ENCODE data around the gene RERE. TPM values are rescaled to one million over a fixed set of nuclear protein-coding genes. Genes with fewer than 3 reads are reported as not detected.

The RERE gene
- total RNA-seq, 1 donor from 2014 or later: 134 TPM

GRCh38 chr1:8423269-8423691 lies 394.2 kb downstream of the RERE start:
- ATAC-seq (peak; percentile 18), DNase-seq (ENCODE audit: low spot score) (peak; percentile 74)
- intact Hi-C loops (cut with DNase I): no loop called here

GRCh38 chr1:8422510-8423268 lies 394.8 kb downstream of the RERE start:
- intact Hi-C loops (cut with DNase I): no loop called here
- ATAC-seq (peak; percentile 67), DNase-seq (ENCODE audit: low spot score) (no peak)

GRCh38 chr1:8421721-8422120 lies 395.7 kb downstream of the RERE start:
- intact Hi-C loops (cut with DNase I): no loop called here
- peak; percentile 56 for ATAC-seq
- no peak for DNase-seq (ENCODE audit: low spot score)

- DNase-seq (ENCODE audit: low spot score): no peak
- ATAC-seq: no peak
- intact Hi-C loops (cut with DNase I): no loop called here
These were observed 397.1 kb downstream of the RERE start for GRCh38 chr1:8420318-8420717.

- intact Hi-C loops (cut with DNase I): no loop called here
- DNase-seq (ENCODE audit: low spot score): no peak
- ATAC-seq: no peak
These were observed 397.6 kb downstream of the RERE start for GRCh38 chr1:8419861-8420260.

GRCh38 chr1:8419172-8419571 lies 398.3 kb downstream of the RERE start:
- ATAC-seq: no peak
- intact Hi-C loops (cut with DNase I): no loop called here
- no peak for DNase-seq (ENCODE audit: low spot score)

- ATAC-seq (no peak), DNase-seq (ENCODE audit: low spot score) (no peak)
- intact Hi-C loops (cut with DNase I): no loop called here
These were observed 399.1 kb downstream of the RERE start for GRCh38 chr1:8418301-8418700.

GRCh38 chr1:8417625-8418024 lies 399.8 kb downstream of the RERE start:
- intact Hi-C loops (cut with DNase I): no loop called here
- no peak for DNase-seq (ENCODE audit: low spot score)
- no peak for ATAC-seq

- DNase-seq (ENCODE audit: low spot score): no peak
- no peak for ATAC-seq
- intact Hi-C loops (cut with DNase I): no loop called here
These were observed 400.6 kb downstream of the RERE start for GRCh38 chr1:8416881-8417280.

GRCh38 chr1:8415526-8416278 lies 401.7 kb downstream of the RERE start:
- DNase-seq (ENCODE audit: low spot score) (no peak), ATAC-seq (no peak)
- intact Hi-C loops (cut with DNase I): no loop called here

GRCh38 chr1:8412183-8412831 lies 405.1 kb downstream of the RERE start:
- DNase-seq (ENCODE audit: low spot score) (no peak), ATAC-seq (peak; percentile 67)

GRCh38 chr1:8411803-8412182 lies 405.6 kb downstream of the RERE start:
- ATAC-seq (peak; percentile 65), DNase-seq (ENCODE audit: low spot score) (no peak)
- intact Hi-C loops (cut with DNase I): no loop called here

More at GRCh38 chr1:8412183-8412831, 405.1 kb downstream of the RERE start:
- intact Hi-C loops (cut with DNase I): no loop called here

GRCh38 chr1:8410791-8411190 lies 406.6 kb downstream of the RERE start:
- DNase-seq (ENCODE audit: low spot score) (no peak), ATAC-seq (no peak)
- intact Hi-C loops (cut with DNase I): no loop called here

GRCh38 chr1:8409606-8410005 lies 407.8 kb downstream of the RERE start:
- ATAC-seq (no peak), DNase-seq (ENCODE audit: low spot score) (no peak)
- intact Hi-C loops (cut with DNase I): no loop called here

- DNase-seq (ENCODE audit: low spot score) (no peak), ATAC-seq (peak; percentile 59)
- intact Hi-C loops (cut with DNase I): no loop called here
These were observed 408.3 kb downstream of the RERE start for GRCh38 chr1:8409106-8409505.

GRCh38 chr1:8408151-8408839 lies 409.1 kb downstream of the RERE start:
- DNase-seq (ENCODE audit: low spot score) (peak; percentile 85), ATAC-seq (peak; percentile 78)
- intact Hi-C loops (cut with DNase I): no loop called here

- no peak for ATAC-seq
- intact Hi-C loops (cut with DNase I): no loop called here
- DNase-seq (ENCODE audit: low spot score): no peak
These were observed 409.8 kb downstream of the RERE start for GRCh38 chr1:8407652-8408051.

- intact Hi-C loops (cut with DNase I): no loop called here
- no peak for DNase-seq (ENCODE audit: low spot score)
- ATAC-seq: no peak
These were observed 410.5 kb downstream of the RERE start for GRCh38 chr1:8406960-8407359.

GRCh38 chr1:8406011-8406410 lies 411.4 kb downstream of the RERE start:
- ATAC-seq (no peak), DNase-seq (ENCODE audit: low spot score) (no peak)
- intact Hi-C loops (cut with DNase I): no loop called here
